HCT116 (cell line): Measurements from ENCODE around the gene TGM1.

Source experiments
- EGR1 ChIP-seq: IDR thresholded peaks from 2 replicates; pipeline ENCODE4 v1.6.1; 2012; ENCODE audit warnings: low read depth
- EZH2 ChIP-seq: fragments of 200-600 bp; sonication (generic); IDR thresholded peaks from 2 replicates; pipeline ENCODE4 v1.6.1; 2017; ENCODE audit warnings: antibody characterized with exemption, mixed run types
- POLR2A ChIP-seq: IDR thresholded peaks from 2 replicates; pipeline ENCODE4 v1.7.0; 2011; ENCODE audit warnings: borderline replicate concordance; ENCODE audit not compliant: insufficient read depth, insufficient read length; ENCODE audit errors: extremely low read depth
- POLR2AphosphoS5 ChIP-seq: IDR thresholded peaks from 2 replicates; pipeline ENCODE4 v1.6.1; 2011; ENCODE audit warnings: mild to moderate bottlenecking, low read depth, low read length, moderate library complexity
- RAD21 ChIP-seq: IDR thresholded peaks from 2 replicates; pipeline ENCODE4 v1.6.1; 2012; ENCODE audit warnings: low read depth, mild to moderate bottlenecking
- SP1 ChIP-seq: IDR thresholded peaks from 2 replicates; pipeline ENCODE4 v1.6.1; 2012; ENCODE audit warnings: low read depth
- ZNF274 ChIP-seq: fragments of 200-500 bp; sonication (Bioruptor generic); IDR thresholded peaks from 2 replicates; pipeline ENCODE4 v1.6.1; 2014; ENCODE audit warnings: mild to moderate bottlenecking, low read depth, low read length, inconsistent platforms
- TF ChIP-seq, protein P1 (sequence below): IDR thresholded peaks from 2 replicates; pipeline ENCODE4 v1.6.1; 2012; ENCODE audit warnings: low read depth
- TF ChIP-seq, protein P2 (sequence below), 3 experiments: fragments of 200-600 bp in 1 of 3; sonication (generic) in 1 of 3; IDR thresholded peaks in 2 of 3; conservative IDR thresholded peaks in 1 of 3; 2 replicates each; pipeline ENCODE4 v1.5.1; 2012 to 2017; ENCODE audit warnings: low read depth in 2 of 3, low read length in 2 of 3, antibody characterized with exemption in 1 of 3, borderline replicate concordance in 1 of 3, control low read depth in 1 of 3, mild to moderate bottlenecking in 1 of 3, mixed read lengths in 1 of 3, mixed run types in 1 of 3, moderate library complexity in 1 of 3; ENCODE audit not compliant: insufficient read depth in 1 of 3
- TF ChIP-seq, protein P3 (sequence below): IDR thresholded peaks from 2 replicates; pipeline ENCODE4 v1.6.1; 2012

DNA sequence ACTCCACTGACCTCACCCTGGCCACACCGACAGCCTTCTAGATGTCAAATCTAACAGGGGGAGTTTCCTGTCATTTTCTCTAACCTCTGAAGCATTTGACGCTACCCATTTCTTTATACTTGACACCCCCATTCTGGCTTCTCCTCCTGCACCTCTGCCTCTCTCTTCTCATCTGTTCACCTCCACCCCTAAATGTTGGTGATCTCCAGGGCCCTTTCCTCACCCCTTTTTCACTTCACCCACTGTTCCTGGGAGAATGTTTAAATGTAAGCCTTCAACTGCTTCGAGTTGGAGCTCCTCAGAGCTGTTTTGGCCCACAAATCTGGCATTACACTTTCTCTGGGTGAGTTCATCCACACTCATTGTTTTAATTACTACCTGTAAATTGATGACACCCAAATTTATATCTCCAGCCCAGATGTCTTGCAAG, 8.9 kb upstream of the TGM1 start:
- TF ChIP-seq, protein P1, sequence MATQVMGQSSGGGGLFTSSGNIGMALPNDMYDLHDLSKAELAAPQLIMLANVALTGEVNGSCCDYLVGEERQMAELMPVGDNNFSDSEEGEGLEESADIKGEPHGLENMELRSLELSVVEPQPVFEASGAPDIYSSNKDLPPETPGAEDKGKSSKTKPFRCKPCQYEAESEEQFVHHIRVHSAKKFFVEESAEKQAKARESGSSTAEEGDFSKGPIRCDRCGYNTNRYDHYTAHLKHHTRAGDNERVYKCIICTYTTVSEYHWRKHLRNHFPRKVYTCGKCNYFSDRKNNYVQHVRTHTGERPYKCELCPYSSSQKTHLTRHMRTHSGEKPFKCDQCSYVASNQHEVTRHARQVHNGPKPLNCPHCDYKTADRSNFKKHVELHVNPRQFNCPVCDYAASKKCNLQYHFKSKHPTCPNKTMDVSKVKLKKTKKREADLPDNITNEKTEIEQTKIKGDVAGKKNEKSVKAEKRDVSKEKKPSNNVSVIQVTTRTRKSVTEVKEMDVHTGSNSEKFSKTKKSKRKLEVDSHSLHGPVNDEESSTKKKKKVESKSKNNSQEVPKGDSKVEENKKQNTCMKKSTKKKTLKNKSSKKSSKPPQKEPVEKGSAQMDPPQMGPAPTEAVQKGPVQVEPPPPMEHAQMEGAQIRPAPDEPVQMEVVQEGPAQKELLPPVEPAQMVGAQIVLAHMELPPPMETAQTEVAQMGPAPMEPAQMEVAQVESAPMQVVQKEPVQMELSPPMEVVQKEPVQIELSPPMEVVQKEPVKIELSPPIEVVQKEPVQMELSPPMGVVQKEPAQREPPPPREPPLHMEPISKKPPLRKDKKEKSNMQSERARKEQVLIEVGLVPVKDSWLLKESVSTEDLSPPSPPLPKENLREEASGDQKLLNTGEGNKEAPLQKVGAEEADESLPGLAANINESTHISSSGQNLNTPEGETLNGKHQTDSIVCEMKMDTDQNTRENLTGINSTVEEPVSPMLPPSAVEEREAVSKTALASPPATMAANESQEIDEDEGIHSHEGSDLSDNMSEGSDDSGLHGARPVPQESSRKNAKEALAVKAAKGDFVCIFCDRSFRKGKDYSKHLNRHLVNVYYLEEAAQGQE = no peak
- TF ChIP-seq POLR2AphosphoS5 (no peak), ZNF274 (no peak), POLR2A (no peak), EZH2 (no peak), EGR1 (no peak), SP1 (no peak), RAD21 (no peak)
- TF ChIP-seq, protein P2, sequence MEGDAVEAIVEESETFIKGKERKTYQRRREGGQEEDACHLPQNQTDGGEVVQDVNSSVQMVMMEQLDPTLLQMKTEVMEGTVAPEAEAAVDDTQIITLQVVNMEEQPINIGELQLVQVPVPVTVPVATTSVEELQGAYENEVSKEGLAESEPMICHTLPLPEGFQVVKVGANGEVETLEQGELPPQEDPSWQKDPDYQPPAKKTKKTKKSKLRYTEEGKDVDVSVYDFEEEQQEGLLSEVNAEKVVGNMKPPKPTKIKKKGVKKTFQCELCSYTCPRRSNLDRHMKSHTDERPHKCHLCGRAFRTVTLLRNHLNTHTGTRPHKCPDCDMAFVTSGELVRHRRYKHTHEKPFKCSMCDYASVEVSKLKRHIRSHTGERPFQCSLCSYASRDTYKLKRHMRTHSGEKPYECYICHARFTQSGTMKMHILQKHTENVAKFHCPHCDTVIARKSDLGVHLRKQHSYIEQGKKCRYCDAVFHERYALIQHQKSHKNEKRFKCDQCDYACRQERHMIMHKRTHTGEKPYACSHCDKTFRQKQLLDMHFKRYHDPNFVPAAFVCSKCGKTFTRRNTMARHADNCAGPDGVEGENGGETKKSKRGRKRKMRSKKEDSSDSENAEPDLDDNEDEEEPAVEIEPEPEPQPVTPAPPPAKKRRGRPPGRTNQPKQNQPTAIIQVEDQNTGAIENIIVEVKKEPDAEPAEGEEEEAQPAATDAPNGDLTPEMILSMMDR (IDR thresholded peaks at IDR 0.05 in 2 of 3, conservative IDR thresholded peaks at IDR 0.05 in 1 of 3; ENCODE audit: borderline replicate concordance in 1 of 3, insufficient read depth in 1 of 3, low read depth in 2 of 3, low read length in 2 of 3) = no peak
- TF ChIP-seq, protein P3, sequence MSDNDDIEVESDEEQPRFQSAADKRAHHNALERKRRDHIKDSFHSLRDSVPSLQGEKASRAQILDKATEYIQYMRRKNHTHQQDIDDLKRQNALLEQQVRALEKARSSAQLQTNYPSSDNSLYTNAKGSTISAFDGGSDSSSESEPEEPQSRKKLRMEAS = no peak
